GM19328 (cell line): ENCODE results near the gene BSN.

Experiments
- ATAC-seq: cut with Tn5 transposase; IDR thresholded peaks from one replicate; pipeline ENCODE4 v1.9.1; 2021; ENCODE audit warnings: mild to moderate bottlenecking, moderate library complexity; ENCODE audit not compliant: unreplicated experiment

BSN gene

GRCh38 chr3:49652218-49652902 lies 98.1 kb downstream of the BSN start:
- ATAC-seq = no peak

GRCh38 chr3:49652903-49653415 lies 98.7 kb downstream of the BSN start:
- no peak for ATAC-seq

GRCh38 chr3:49653621-49654020 lies 99.3 kb downstream of the BSN start:
- no peak for ATAC-seq

- ATAC-seq = no peak
Measured at GRCh38 chr3:49654176-49654825, 100.0 kb downstream of the BSN start.

- ATAC-seq = no peak
Measured at GRCh38 chr3:49654955-49655556, 100.8 kb downstream of the BSN start.

GRCh38 chr3:49655731-49656285 lies 101.5 kb downstream of the BSN start:
- no peak for ATAC-seq

GRCh38 chr3:49656541-49657112 lies 102.3 kb downstream of the BSN start:
- ATAC-seq = no peak

- no peak for ATAC-seq
Measured at GRCh38 chr3:49657208-49657915, 103.1 kb downstream of the BSN start.

- ATAC-seq = no peak
Measured at GRCh38 chr3:49658711-49659110, 104.4 kb downstream of the BSN start.

GRCh38 chr3:49659756-49660155 lies 105.5 kb downstream of the BSN start:
- ATAC-seq = no peak

GRCh38 chr3:49661281-49661680 lies 107.0 kb downstream of the BSN start:
- ATAC-seq = no peak

GRCh38 chr3:49662021-49662420 lies 107.7 kb downstream of the BSN start:
- ATAC-seq = no peak

GRCh38 chr3:49662720-49663413 lies 108.6 kb downstream of the BSN start:
- ATAC-seq = no peak

GRCh38 chr3:49663831-49664230 lies 109.6 kb downstream of the BSN start:
- ATAC-seq = no peak

- ATAC-seq = no peak
Measured at GRCh38 chr3:49664300-49664699, 110.0 kb downstream of the BSN start.

- no peak for ATAC-seq
Measured at GRCh38 chr3:49665822-49666519, 111.7 kb downstream of the BSN start.

- no peak for ATAC-seq
Measured at GRCh38 chr3:49666592-49666991, 112.3 kb downstream of the BSN start.

- ATAC-seq = no peak
Measured at GRCh38 chr3:49667701-49668413, 113.6 kb downstream of the BSN start.

GRCh38 chr3:49668414-49668797 lies 114.1 kb downstream of the BSN start:
- no peak for ATAC-seq
